Kasumi-1 (cell line): ENCODE measurements around the gene FNIP1.
"Not testable (repeated sequence)": the region's sequence is repeated elsewhere in the genome, so short reads cannot be mapped to it uniquely, and the experiment has no call there.

Source experiments
- DNase-seq, 2 experiments: peaks; one replicate each; lab custom pipeline; 2025; lab: John Stamatoyannopoulos, UW

The FNIP1 gene

DNA sequence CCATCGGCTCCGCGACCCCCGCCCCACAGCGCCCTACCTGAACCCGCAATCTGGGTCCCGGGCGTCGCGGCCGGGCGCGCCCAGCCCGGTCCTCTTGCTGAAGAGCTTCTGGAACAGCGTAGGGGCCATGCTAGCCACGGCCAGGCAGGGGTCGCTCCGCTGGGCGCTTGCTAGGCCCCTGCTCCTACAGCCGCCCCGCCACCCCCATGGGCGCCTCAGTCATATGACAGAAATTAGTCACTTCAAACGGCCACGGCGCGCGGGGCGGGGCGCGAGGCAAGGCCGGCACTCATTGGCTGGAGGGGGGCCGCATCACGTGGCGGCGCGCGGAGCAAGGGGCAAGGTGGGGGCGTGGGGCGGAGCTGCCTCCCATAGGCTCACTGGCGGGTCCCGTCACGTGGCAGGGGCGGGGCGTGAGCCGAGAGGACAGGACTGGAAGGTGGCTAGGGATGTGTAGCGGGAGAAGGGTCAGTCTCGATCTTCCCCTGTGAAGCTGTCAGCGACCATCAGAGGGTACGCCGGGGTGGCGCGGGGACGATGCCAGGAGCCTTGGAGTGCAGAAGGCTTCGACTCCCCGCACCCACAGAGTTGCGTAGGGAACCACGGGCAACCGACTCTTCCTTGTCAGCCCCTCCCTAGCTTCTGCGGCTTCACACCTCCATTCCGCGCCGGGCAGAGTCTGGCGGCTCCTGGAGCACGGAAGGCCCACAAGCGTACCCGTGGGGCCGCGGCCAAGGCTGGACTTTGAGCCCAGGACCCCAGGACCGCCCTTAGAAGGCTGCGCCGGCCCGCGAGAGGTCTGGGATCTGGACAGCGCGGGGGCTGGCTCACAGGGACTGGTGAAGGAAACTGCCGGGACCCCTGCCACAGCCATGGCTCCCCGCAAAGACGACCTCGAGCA, at the start of gene FNIP1:
Gene FNIP1 (minus strand): TSS at position 225 of the 901 bp plus-strand sequence. CDS start 96 bp downstream, at position 129.
- DNase-seq, result peak; percentile 94 to 95

DNA sequence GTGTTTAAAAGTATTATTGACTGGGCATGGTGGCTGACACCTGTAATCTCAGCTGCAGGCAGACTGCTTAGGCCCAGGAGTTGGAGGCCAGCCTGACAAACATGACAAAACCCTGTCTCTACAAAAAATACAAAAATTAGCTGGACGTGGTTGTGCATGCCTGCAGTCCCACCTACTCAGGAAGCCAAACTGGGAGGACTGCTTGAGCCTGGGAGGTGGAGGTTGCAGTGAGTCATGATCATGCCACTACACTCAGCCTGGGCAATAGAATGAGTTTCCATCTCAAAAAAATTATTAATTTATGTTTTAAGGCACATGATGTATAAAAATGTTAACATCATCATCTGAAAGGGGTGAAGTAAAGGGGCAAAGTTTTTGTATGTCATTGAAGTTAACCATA, 49.7 kb upstream of the FNIP1 start:
- DNase-seq, result no peak

DNA sequence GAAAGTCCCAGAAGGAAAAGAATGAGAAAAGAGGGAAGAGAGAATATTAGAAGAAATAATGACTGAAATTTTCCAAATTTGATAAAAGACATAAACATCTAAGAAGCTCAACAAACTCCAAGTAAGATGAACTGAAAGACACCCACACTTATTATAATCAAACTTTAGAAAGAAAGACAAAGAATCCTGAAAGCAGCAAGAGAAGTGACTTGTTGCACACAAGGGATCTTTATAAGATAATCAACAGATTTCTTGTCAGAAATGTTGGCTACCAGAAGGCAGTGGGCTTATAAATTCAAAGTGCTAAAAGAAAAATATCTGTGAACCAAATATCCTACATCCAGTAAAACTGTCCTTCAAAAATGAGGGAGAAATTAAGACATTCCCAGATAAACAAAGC, 49.0 kb upstream of the FNIP1 start:
- DNase-seq, result peak; percentile 3 to 6

DNA sequence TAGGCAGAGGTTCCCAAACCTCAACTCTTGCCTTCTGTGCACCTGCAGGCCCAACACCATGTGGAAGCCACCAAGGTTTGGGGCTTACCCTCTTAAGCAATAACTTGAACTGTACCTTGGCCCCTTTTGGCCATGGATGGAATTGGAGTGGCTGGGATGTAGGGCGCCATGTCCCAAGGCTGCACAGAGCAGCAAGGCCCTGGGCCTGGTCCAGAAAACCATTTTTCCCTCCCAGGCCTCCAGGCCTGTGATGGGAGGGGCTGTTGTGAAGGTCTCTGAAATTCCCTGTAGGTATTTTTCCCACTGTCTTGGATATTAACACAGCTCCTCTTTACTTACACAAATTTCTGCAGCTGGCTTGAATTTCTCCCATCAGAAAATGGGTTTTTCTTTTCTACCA, 46.2 kb upstream of the FNIP1 start:
- not testable (repeated sequence) for DNase-seq

DNA sequence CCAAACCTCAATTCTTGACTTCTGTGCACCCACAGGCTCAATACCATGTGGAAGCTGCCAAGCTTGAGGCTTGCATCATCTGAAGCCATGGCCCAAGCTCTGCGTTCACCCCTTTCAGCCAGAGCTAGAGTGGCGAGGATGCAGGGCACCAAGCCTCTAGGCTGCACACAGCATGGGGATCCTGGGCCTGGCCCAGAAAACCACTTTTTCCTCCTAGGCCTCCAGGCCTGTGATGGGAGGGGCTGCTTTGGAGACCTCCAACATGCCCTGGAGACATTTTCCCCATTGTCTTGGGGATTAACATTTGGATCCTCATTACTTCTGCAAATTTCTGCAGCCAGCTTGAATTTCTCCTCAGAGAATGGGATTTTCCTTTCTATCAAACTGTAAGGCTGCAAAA, 35.9 kb upstream of the FNIP1 start:
- DNase-seq, result not testable (repeated sequence)

DNA sequence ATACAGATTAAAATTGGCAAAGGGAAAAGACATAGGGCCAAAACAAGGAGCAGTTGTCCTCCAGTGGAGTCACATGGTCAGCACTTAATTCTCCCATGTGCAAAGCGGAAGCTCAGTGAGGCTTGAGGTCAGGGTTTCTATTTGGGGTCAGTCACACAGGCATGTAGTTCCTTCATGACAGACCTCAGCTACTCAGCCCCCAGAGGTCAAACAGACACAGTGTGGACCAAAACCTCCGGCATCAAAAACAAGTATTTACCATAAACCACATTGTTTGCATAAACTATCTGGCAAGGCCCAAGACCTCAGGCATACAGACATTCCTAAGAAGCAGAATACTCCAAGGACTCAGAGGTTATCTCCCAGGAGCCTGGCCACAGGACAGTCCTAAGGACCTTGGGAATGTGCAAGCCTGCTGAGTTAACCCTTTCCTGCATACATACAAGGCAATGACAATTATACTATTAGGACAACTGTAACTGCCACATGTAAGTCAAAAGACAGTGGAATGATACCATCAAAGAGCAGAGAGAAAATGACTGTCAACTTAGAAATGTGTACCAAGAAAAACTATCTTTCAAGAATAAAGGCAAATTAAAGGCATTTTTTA, 28.7 kb upstream of the FNIP1 start:
- DNase-seq, result no peak

DNA sequence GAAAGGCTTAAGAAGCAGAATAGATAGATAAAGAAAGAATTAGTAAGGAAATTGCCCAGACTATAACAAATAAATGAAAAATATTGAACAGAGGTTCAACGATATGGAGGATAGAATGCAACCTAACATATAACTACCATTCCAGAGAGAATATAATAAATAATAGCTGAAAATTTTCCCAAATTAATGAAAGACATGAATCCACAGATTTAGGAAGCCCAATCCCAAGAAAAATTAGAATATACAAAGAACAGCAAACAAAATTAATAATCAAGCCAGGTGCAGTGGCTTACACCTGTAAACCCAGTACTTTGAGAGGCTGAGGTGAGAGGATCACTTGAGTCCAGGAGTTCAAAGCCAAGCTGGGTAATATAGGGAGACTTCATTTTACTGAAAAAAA, 27.8 kb upstream of the FNIP1 start:
- DNase-seq, result no peak

DNA sequence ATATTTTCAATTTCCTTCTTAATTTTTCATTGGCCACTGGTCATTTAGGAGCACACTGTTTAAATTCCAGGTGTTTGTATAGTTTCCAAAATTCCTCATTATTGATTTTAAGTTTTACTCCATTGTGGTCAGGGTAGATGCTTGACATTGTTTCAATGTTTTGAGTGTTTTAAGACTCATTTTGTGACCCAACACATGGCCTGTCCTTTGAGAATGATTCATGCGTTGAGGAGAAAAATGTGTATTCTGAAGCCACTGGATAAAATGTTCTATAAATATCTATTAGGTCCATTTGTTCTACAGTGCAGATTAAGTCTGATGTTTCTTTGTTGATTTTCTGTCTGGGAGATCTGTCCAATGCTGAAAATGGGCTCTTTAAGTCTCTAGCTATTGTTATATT, 24.4 kb upstream of the FNIP1 start:
- no peak for DNase-seq

DNA sequence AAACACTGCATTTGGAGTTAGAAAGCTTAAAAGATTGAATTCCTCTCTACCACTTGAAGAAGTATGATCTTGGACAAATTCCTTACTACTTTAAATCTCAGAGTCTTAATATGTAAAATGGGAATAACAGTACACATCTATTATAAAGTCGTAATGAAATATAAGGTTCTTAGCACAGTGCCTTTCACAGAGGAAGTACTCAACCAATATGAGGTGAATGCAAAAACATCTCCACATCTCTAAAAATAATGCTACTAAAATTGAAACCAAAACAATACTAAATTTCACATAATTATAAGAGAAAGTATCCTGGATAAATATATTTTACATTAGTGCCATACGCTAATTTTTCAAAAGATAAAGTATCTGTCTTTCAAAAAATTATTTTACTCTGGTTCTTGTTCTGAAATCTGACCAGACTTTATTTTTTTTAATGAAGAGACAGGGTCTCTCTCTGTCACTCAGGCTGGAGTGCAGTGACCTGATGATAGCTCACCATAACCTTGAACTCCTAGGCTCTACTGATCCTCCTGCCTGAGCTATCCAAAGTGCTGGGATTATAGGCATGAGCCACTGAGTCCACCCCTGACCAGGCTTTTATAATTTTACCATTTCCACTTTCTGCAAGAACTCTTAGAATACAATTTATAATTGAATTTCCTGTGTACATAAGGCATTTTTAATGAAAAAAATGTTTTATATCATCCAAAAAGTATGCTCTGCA, 21.3 kb upstream of the FNIP1 start:
- no peak for DNase-seq

DNA sequence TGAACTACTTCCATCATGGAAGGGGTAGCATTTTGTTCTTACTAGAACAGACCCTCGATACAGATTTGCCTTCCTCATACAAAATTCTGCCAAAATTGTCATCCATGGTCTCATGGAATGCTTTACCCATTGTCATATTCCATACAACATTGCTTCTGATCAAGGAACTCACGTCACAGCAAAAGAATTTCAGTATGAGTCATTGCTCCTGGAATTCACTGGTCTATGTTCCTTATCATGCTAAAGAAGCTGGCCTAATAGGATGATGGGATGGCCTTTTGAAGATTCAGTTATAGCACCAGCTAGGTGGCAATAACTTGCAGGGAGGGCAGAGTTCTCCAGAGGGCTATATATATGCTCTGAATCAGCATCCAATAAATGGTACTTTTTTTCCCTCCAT, 18.2 kb upstream of the FNIP1 start:
- no peak for DNase-seq

DNA sequence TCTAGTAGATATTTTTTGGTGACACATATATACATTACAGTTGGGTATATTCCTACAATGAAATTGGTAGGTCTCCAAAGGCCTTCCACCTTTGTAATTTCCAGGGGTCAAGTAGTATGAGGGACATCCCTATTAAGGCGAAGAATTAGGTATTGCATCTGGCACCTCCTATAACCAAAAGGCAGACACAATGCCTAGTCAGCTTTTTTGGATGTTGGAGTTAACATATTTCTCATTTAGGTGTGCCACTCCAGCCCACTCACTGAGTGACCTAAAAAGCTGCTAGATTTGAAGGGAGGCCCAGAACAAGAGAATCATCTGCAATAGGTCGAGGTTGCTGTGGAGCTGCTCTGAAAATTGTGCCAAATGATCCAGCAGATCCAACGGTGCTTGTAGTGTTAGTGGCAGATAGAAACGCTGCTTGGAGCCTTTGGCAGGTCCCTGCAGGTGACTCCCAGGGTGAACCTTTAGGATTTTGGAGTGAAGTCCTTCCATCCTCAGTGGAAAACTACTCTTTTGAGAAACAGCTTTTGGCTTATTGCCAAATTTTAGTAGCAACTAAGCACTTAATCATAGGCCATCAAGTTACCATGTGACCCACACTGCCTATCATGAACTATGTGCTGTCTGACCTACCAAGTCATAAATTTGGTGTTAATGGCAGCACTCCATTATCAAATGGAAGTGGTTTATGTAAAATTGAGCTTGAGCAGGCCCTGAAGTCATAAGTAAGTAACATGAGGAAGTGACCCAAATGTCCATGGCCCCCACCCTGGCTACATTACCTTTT, 15.7 kb upstream of the FNIP1 start:
- no peak for DNase-seq

DNA sequence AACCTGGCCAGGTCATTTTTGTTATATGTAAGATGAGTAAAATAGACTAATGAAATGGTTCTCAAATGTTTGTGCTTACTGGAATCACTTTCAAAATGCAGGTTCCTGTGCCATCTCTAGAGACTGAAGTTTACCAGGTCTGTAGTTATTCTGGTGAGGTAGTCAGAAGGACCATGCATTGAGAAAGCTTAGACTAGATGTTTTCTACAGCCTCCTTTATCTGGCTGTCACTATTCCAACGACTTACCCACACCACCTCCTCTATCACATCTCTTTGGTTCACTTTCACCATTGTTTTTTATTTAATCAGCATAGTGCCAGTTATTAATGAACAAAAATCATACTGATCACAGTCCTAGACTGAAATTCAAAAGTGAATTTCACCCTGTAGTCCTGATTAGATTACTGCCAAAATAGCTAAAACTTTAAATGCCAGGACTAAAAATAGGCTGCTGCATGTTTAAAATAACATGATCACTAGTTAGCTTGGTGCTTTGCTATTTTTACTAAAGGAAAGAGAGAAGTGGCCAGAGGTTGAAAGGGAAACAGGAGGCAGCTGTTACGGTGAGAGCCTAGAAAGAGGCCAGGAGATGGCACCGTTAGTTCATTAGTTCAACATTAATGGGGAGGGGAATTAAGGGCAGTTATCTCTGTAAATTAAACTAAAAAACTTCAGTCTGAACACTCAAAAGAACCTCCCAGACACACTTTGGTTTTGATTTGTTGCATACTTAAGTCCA, 13.9 kb upstream of the FNIP1 start:
- peak; percentile 76 to 77 for DNase-seq

DNA sequence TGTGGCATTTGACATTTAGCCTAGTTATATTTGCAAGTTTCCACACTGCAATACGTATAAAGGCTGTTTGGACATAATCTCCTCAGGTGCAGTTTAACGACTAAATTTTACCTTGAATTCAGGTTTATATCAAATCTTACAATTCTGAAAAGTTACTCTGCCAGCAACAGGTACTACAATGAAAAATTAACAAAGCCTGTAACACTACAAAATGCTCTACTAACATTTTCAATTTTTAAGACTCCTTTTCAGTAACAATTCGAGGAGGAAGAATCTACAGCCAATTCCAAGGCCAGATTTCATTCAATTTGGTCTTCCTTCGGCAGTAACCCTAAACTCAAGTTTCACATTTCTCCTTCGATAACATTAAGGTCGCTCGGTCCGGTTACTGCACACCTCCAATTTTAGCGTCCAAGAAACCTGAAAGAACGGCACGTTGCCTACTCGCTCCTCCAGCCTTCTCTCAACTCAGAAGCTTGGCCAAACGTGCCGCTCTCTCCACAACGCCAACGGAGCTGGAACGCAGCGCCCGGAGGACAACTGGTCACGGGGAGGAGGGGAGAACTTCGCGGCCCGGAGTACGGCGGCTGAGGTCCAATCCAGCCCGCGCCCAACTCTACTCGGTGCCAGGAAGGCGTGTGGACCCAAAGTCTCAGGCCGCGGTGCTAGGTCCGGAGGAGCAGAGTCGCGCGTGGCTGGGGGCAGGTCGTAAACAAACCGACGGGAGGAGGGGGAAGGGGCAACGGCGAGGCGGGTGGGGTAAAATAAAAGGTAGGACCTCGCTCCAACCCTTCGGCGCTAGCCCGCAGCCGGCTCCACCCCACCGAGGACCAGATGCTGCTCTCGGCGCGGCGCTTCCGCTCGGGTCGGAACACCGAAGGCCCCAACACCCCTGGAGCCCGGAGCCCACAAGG, 681 bp downstream of the FNIP1 start:
- peak; percentile 27 for DNase-seq

DNA sequence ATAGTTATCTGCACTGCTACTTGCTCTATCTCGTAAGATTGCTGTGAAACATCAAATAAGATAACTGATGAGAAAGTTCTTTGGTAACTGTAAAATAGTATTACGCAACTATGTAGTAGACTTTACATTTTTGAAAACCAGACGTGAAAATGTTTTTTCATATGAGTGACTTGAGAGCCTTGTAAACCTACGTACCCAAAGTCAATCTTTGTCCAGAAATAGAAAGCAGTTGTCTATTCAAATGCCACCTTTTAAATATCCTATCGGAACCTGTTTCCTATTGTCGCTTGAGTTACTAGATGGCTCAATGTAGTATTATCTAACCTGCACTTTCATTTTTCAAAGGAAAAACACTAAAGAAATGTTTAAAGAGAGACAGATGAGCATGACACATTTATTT, 1.6 kb downstream of the FNIP1 start:
- peak in 1 of 2 experiments; percentile 29 for DNase-seq

DNA sequence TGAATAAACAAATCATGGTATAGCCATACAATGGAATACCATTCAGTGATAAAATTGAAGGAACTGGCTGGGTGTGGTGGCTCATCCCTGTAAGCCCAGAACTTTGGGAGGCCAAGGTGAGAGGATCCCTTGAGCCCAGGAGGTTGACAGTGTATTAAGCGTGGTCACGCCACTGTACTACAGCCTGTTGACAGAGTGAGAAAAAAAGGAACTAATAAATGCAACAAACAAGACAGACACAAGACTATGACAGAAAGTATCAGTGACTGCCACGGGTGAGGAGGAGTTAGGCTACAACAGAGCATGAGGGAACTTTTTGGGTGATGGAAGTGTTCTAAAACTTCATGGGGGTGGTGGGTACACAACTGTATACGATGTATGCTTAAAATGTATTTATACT, 2.2 kb downstream of the FNIP1 start:
- peak; percentile 27 to 33 for DNase-seq

DNA sequence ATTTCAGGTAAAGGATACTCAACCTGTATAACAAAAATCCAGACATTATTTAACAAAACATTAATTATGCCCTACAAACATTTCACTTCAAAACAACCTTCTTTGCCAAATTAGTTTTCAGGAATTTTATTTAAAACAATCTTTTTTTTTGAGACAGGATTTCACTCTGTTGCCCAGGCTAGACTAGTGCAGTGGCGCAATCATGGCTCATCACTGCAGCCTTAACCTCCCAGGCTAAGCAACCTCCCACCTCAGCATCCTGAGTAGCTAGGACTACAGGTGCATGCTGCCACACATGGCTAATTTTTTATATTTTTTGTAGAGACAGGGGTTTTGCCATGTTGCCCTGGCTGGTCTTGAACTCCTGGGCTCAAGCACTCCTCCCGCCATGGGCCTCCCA, 3.9 kb downstream of the FNIP1 start:
- no peak for DNase-seq

DNA sequence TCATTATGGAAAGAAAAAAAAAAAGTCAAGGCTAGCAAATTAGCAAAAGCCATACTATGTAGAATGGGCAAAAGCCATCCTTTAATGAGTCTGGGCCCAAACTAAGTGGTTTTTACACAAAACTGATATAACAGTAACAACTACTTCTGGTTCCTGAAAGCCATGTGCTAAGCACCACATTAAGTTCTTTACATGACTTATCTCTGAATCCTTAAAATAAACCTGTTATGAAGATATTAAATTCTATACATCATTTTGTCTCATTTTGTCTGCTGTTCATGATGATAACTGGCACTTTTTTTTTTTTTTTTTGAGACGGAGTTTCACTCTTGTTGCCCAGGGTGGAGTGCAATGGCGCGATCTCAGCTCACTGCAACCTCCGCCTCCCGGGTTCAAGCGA, 5.0 kb downstream of the FNIP1 start:
- no peak for DNase-seq

DNA sequence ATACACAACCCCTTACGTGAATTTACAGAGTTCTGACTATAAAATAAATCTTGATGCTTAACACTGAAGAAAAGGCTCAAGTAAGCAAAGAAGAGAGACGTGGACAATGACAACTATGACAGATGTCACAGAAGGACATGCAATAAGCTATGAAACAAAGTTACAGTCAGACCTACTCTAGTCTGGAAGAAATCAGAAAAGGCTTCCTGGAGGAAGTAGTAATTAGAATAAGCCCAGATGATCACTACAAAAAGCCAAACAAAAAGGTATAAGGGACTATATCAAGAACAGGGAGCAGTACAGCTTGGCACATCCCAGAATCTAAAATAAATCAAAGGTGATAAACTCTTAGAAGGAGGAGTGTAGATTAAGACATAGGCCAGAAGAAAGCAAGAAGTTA, 6.3 kb downstream of the FNIP1 start:
- no peak for DNase-seq

DNA sequence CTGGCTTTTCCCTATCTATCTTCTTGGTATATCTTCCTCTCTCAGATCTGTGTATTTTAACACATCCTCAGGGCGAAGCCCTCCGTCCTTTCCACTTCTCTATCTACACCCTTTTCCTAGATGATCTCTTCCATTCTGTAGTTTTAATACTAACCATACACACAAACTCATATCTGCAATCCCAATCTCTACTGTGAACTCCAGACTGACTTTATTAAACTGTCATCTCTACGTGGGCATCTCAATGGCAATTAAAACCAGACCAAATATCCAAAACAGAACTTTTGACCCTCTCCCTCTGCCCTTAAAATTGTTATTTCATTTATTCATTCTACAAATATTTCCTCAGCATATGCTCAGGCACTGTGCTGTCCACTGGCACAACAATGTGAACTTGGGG, 7.1 kb downstream of the FNIP1 start:
- DNase-seq, result no peak

DNA sequence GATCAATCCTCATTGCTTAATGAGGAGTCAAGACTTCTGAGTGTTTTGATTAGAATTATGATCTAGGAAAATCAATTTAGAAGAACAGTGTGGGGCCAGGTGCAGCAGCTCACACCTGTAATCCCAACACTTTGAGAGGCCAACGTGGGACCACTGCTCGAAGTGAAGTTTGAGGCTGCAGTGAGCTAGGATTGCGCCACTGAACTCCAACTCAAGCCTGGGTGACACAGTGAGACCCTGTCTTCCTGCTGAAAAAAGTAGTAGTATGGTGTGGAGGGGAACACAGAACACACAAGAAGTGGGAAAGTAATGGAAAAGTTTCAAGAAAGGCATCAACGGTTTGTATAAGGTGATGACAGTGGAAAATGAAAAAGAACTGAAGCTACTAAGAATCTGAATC, 9.1 kb downstream of the FNIP1 start:
- no peak for DNase-seq
